ENCODE data around the gene SYDE2.

The SYDE2 gene

GRCh38 chr1:85116856-85117255 lies 84.0 kb downstream of the SYDE2 start:
- no peaks in the 10 kb centered on the region for H3K27me3 ChIP-seq
- H3K36me3 ChIP-seq = no peaks in the 10 kb centered on the region
- no peaks in the 10 kb centered on the region for H3K9me3 ChIP-seq
- DNase-seq = no peak
- intact Hi-C loops (cut with DNase I; ENCODE audit: low total_unique reads) = no loop called here
- no peak for TF ChIP-seq CTCF (IDR thresholded peaks at IDR 0.05)
- H3K4me1 ChIP-seq = no peaks in the 10 kb centered on the region
- no peak overlapping the region for H3K4me3 ChIP-seq
- no peak overlapping the region for H3K27ac ChIP-seq

GRCh38 chr1:85115933-85116332 lies 84.9 kb downstream of the SYDE2 start:
- DNase-seq = no peak
- Histone ChIP-seq H3K27ac (no peak overlapping the region), H3K27me3 (no peaks in the 10 kb centered on the region), H3K9me3 (no peaks in the 10 kb centered on the region), H3K4me1 (no peaks in the 10 kb centered on the region), H3K36me3 (no peaks in the 10 kb centered on the region), H3K4me3 (no peak overlapping the region)
- TF ChIP-seq CTCF (IDR thresholded peaks at IDR 0.05) = no peak
- intact Hi-C loops (cut with DNase I; ENCODE audit: low total_unique reads) = no loop called here

GRCh38 chr1:85111695-85112094 lies 89.1 kb downstream of the SYDE2 start:
- no peak for DNase-seq
- no peak for TF ChIP-seq CTCF (IDR thresholded peaks at IDR 0.05)
- intact Hi-C loops (cut with DNase I; ENCODE audit: low total_unique reads) = no loop called here

GRCh38 chr1:85109475-85109874 lies 91.3 kb downstream of the SYDE2 start:
- DNase-seq = peak in 1 of 2 donors; percentile 40
- intact Hi-C loops (cut with DNase I; ENCODE audit: low total_unique reads) = loop anchor here (5.0 kb wide), 1 partner anchor 153 kb away; no protein-coding TSS in a partner anchor
- peak; percentile 75 to 90 for TF ChIP-seq CTCF (IDR thresholded peaks at IDR 0.05)
- no peak overlapping the region for H3K4me3 ChIP-seq
- peaks cover 0 to 3% of the 10 kb centered on the region in 2 donors for H3K27me3 ChIP-seq
- H3K9me3 ChIP-seq = no peaks in the 10 kb centered on the region
- no peaks in the 10 kb centered on the region for H3K4me1 ChIP-seq
- no peaks in the 10 kb centered on the region for H3K36me3 ChIP-seq
- no peak overlapping the region for H3K27ac ChIP-seq

More at GRCh38 chr1:85111695-85112094, 89.1 kb downstream of the SYDE2 start:
- Histone ChIP-seq H3K9me3 (no peaks in the 10 kb centered on the region), H3K27ac (no peak overlapping the region), H3K27me3 (no peaks in the 10 kb centered on the region), H3K4me1 (no peaks in the 10 kb centered on the region), H3K4me3 (no peak overlapping the region), H3K36me3 (no peaks in the 10 kb centered on the region)
